Activated naive CD4-positive, alpha-beta T cell treated with anti-CD3 and anti-CD28 coated beads for 36 hours (primary cell): Measurements from ENCODE around the gene ALPK3. TPM values are rescaled to one million over a fixed set of nuclear protein-coding genes. Genes with fewer than 3 reads are reported as not detected.
A peak's percentile ranks its signal among the peaks of the same experiment; 100 is the strongest.

Experiments used
- CTCF ChIA-PET: fragments of 350-600 bp; sonication (Branson Sonifier 250); formaldehyde crosslinking; loops from one replicate; lab custom pipeline; 2021; ENCODE audit warnings: antibody characterized with exemption; lab: Charles Lee
- DNase-seq: peaks from one replicate; pipeline ENCODE4 v3.0.0-alpha.2; 2020
- H3K27ac Mint-ChIP-seq: one replicate; pipeline ENCODE4 v1.8.0; 2021; ENCODE audit warnings: mild to moderate bottlenecking, mixed read lengths
- H3K27me3 Mint-ChIP-seq: one replicate; pipeline ENCODE4 v1.8.0; 2021; ENCODE audit warnings: low read depth, mixed read lengths
- H3K36me3 Mint-ChIP-seq: one replicate; pipeline ENCODE4 v1.8.0; 2021; ENCODE audit warnings: low read depth, mixed read lengths
- H3K4me1 Mint-ChIP-seq: one replicate; pipeline ENCODE4 v1.8.0; 2021; ENCODE audit warnings: low read depth, mixed read lengths
- H3K4me3 Mint-ChIP-seq: one replicate; pipeline ENCODE4 v1.8.0; 2021; ENCODE audit warnings: mild to moderate bottlenecking, moderate library complexity, mixed read lengths
- H3K9me3 Mint-ChIP-seq: one replicate; pipeline ENCODE4 v1.8.0; 2021; ENCODE audit warnings: mixed read lengths
- intact Hi-C: fragments of 100-400 bp; cut with micrococcal nuclease; formaldehyde crosslinking; loops from one replicate; pipeline ENCODE4 v1.15.1; 2023
- total RNA-seq, 2 experiments: library from RNA; stranded (reverse); gene quantifications; one replicate each; pipeline ENCODE4 v1.2.3, GENCODE V29; 2021

The ALPK3 gene
- total RNA-seq, 2 experiments from 2014 or later, result 0.02 to 0.05 TPM

DNA sequence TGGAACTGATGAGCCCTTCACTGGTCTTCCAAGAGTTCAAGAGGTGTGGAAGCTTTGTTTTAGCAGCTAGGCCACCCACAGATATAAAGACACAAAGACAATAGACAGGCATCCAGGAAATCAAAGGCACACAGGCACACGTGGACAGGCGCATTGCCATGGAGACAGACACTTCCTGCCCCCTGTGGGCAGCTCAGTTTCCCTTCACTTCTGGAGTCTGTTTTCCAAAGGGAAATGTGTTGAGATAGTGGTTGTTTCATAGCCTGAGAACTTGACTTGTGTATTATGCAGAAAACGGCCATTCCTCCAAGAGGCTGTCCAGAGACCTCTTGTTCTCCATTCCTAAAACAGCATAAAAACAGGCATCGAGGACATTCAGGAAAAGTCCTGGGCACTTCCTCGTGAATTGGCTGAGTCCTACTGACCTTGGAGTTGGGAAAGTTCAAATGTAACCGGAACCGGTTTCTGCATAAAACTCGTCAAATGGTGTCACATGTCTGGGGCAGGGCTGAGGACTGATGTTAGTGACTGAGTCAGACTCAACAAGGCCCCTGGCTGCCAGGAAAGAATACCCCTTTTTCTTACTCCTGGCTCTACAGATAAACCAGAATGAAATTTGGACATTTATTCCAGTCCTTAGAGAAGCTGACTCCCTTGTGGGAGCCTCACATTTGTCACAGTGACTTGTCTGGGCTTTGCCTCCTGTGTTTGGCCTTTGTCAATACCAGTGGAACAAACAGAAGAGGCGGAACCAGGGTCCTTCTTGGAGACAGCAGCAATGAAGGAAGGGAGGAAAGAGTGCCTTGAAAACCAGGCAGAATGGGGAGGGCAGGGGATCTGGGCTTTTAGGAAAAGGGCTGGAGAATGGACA, 1.3 kb downstream of the ALPK3 start:
- Mint-ChIP-seq H3K27ac (no peak overlapping the region), H3K4me1 (peaks cover 8% of the 10 kb centered on the region), H3K27me3 (peaks cover 14% of the 10 kb centered on the region), H3K36me3 (no peaks in the 10 kb centered on the region), H3K9me3 (no peaks in the 10 kb centered on the region), H3K4me3 (no peak overlapping the region)
- intact Hi-C loops, result loop anchor here (1.0 to 5.0 kb wide), 2 partner anchors 164 to 221 kb away; partner anchors contain the start of gene WDR73
- DNase-seq, result peak; percentile 40
- CTCF ChIA-PET, result interaction anchor here (0.9 to 1.4 kb wide), 2 partner anchors 110 to 162 kb away, joined by 3 to 4 read pairs; no protein-coding TSS in a partner anchor

DNA sequence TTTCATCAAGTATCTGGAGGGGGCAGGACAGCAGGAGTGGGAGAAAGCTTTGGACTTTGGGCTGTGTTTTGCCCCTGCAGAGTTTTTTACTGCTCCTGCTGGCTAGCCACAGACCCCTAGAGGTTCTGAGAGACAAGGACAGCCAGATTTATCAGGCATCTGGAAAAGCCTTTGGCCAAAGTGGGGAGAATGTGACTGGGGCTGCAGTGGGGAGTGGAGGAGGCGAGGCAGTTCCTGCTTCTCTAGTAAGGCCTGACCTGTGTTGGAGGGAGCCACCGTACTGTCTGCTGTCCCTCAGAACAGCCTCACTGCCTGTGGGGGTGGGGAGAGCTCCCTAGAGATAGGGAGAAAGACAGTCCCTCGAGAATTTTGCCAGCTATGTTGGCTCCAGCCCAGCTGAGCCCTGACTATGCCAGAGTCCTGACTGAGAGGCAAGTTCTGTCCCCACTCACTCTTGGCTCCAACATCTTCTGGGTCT, 2.2 kb downstream of the ALPK3 start:
- Mint-ChIP-seq H3K9me3 (no peaks in the 10 kb centered on the region), H3K36me3 (no peaks in the 10 kb centered on the region), H3K4me3 (no peak overlapping the region), H3K27me3 (peaks cover 14% of the 10 kb centered on the region), H3K4me1 (peaks cover 8% of the 10 kb centered on the region), H3K27ac (no peak overlapping the region)
- DNase-seq, result no peak
- CTCF ChIA-PET, result interaction anchor here (1.4 kb wide), 1 partner anchor 163 kb away, joined by 3 read pairs; no protein-coding TSS in a partner anchor
- intact Hi-C loops, result loop anchor here (5.0 kb wide), 1 partner anchor 222 kb away; no protein-coding TSS in a partner anchor

DNA sequence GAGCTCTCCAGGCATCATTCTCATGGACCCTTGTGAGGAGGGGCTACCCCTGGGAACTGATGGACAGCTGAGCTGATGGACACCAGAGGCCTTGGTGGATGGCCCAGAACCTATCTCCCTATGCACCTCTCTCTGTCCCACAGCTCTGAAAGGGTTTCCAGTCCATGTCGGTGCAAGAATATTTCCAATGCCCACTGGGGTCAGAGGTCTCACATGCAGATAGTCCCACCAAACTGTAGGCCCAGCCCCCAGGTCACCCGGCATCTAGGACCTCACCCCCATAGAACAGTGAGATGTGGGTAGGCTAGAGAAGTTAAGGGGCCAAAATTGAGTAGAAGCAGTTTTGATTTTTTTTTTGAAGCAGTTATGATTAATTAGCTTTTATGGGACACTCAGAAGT, 2.6 kb downstream of the ALPK3 start:
- peaks cover 14% of the 10 kb centered on the region for H3K27me3 Mint-ChIP-seq
- H3K9me3 Mint-ChIP-seq, result no peaks in the 10 kb centered on the region
- CTCF ChIA-PET, result interaction anchor here (1.4 kb wide), 1 partner anchor 163 kb away, joined by 3 read pairs; no protein-coding TSS in a partner anchor
- intact Hi-C loops, result loop anchor here (5.0 kb wide), 1 partner anchor 222 kb away; no protein-coding TSS in a partner anchor
- no peaks in the 10 kb centered on the region for H3K36me3 Mint-ChIP-seq
- no peak overlapping the region for H3K4me3 Mint-ChIP-seq
- H3K27ac Mint-ChIP-seq, result no peak overlapping the region
- H3K4me1 Mint-ChIP-seq, result peaks cover 8% of the 10 kb centered on the region
- no peak for DNase-seq

DNA sequence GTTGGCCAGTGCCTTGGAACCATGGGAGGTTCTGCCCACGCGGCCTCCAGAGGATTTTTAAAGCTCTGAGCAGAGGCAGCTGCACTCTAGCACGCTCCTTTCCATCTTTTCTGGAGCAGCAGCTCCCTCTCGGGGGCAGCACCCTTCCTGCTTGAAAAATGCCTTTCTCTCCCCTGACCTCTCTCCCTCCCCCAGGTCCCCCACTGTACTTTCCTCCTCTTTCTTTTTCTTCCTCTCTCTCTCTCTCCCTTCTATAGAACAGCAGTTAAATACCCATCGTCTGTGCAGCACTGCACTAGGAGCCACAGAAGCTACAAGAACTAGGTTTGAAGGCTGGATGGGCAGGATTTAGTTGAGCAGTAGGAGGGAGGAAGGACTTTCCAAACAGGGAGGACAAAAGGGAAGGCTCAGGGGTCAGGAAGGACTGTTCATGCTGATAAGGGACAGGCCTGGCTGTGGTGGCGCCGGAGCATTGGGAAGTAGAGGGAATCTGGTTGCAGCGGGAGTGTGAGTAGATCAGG, 4.4 kb downstream of the ALPK3 start:
- Mint-ChIP-seq H3K27me3 (peaks cover 5% of the 10 kb centered on the region), H3K4me3 (no peak overlapping the region), H3K27ac (no peak overlapping the region), H3K4me1 (peaks cover 7% of the 10 kb centered on the region), H3K36me3 (no peaks in the 10 kb centered on the region), H3K9me3 (no peaks in the 10 kb centered on the region)
- CTCF ChIA-PET, result no interaction called here
- DNase-seq, result peak; percentile 14
- intact Hi-C loops, result no loop called here

DNA sequence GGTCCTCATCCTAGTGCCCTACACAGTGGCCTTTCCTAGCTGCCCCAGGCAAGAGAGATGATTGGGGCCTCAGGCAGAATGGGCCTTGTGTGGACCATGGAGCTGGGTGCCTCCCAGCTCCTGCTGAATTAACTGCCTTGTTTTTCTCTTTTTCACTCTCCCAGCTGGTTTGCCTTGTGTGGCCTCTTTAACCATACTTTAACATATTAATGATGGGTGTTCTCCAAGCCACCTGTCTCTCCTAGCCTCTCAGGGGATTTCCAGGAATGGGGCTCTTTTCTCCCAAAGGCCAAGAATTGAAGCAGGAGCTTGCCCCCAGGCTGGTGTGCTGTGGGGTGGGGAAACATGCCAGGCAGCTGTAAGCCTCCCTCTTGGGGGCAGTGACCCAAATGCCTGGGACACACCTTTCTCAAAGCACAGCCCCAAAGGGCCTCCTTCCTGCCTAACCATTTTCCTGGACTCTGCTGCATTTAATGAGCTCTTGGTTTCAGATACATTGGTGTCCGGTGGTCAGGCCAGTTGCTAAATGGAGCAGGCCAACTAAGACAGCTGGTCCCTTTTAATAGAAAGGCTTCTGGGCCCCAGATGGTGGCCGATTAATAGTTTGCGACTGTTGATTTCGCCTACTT, 5.6 kb downstream of the ALPK3 start:
- no peaks in the 10 kb centered on the region for H3K36me3 Mint-ChIP-seq
- no peaks in the 10 kb centered on the region for H3K9me3 Mint-ChIP-seq
- no peak for DNase-seq
- peaks cover 5% of the 10 kb centered on the region for H3K4me1 Mint-ChIP-seq
- no peak overlapping the region for H3K4me3 Mint-ChIP-seq
- H3K27ac Mint-ChIP-seq, result no peak overlapping the region
- intact Hi-C loops, result no loop called here
- H3K27me3 Mint-ChIP-seq, result peaks cover 3% of the 10 kb centered on the region
- CTCF ChIA-PET, result interaction anchor here (0.5 to 1.0 kb wide), 3 partner anchors 105 to 251 kb away, joined by 3 to 5 read pairs (median 4); no protein-coding TSS in a partner anchor

DNA sequence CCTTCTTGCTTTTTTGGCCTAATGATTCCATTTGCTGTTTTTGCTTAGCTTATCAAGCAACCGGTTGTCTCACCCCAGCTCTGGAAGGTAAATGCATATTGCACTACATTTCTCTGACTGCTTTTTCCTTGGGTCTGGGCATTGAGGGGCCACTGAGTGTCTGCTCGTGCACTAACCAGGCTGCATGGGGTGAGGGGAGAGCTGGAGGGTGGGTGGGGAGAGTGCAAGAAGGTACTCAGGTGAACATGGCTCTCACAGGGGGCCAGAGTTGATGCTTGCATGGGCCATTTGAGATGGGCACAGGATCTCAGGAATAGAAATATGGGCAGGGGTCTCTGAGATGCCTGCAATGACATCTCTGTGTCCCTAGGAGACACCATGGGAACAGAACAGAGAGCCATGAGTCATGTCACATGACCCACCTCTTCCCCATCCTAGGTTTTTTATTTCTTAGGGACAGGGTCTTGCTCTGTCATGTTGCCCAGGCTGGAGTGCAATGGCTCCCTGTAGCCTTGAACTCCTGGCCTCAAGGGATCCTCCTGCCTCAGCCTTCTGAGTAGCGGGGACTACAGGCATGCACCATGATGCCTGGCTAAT, 6.2 kb downstream of the ALPK3 start:
- Mint-ChIP-seq H3K27me3 (no peaks in the 10 kb centered on the region), H3K4me3 (no peak overlapping the region), H3K36me3 (no peaks in the 10 kb centered on the region), H3K27ac (no peak overlapping the region), H3K9me3 (no peaks in the 10 kb centered on the region), H3K4me1 (no peaks in the 10 kb centered on the region)
- CTCF ChIA-PET, result interaction anchor here (0.5 to 1.0 kb wide), 3 partner anchors 105 to 252 kb away, joined by 3 to 5 read pairs (median 4); no protein-coding TSS in a partner anchor
- DNase-seq, result no peak
- intact Hi-C loops, result no loop called here

DNA sequence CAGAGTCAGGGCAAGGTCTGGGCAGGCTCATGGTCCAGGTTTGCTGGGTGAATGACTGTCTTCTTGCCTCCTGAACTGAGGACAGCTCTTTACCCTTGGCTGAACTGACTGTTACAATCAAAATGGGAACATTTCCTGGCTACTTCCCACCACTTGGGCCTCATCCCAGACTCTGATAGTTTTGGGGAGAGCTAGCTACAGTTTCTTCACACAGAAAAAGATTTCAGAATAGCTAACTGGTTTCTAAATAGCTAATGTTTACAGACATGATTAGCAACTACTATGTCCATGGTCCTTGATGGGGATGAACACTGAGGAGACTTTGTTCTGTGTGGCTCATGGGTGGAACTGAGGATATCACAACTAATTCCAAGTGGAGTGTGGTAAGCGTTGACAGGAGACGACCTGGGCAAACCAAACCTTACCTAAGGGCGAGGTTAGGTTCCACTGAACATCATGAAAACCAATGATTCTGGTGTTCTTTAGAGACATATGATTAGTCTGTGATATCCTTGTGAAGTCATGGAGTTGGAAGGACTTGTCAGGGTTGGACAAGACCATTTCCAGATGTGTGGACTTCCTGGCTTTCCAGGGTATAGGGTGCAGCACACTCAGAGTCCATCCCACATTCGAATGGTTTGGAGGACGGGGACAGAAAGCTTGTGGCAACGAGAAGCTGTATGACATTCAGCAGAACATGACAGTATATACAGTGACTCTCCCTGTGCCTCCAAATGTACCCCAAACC, 7.3 kb downstream of the ALPK3 start:
- Mint-ChIP-seq H3K27me3 (no peaks in the 10 kb centered on the region), H3K27ac (no peak overlapping the region), H3K9me3 (no peaks in the 10 kb centered on the region), H3K36me3 (no peaks in the 10 kb centered on the region), H3K4me1 (no peaks in the 10 kb centered on the region), H3K4me3 (no peak overlapping the region)
- CTCF ChIA-PET, result no interaction called here
- intact Hi-C loops, result no loop called here
- no peak for DNase-seq

DNA sequence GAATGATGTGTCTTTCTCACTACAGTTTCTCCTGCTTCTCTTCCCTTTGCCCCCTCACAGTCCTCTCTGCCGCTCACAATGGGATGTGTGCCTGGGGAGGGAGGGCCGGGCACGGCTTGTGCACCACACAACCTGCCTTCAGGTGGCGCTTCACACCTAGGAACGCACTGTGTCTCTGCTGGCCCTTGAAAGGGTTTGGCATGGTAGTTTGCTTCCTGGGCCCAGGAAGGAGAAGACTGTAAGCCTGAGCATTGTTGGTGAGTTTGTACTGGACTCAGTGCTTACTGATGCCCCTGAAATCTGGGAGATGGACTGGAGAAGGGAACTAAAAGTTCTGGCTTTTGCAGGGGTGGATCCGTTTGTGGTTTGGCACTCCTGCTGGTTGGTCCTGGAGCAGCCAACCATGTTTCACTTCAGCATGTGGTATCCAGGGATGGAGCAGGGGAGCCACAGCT, 9.2 kb downstream of the ALPK3 start:
- Mint-ChIP-seq H3K4me3 (no peak overlapping the region), H3K9me3 (no peaks in the 10 kb centered on the region), H3K27ac (no peak overlapping the region), H3K27me3 (no peaks in the 10 kb centered on the region), H3K4me1 (no peaks in the 10 kb centered on the region), H3K36me3 (no peaks in the 10 kb centered on the region)
- intact Hi-C loops, result loop anchor here (2.0 kb wide), 1 partner anchor 102 kb away; no protein-coding TSS in a partner anchor
- CTCF ChIA-PET, result no interaction called here
- peak; percentile 37 for DNase-seq

DNA sequence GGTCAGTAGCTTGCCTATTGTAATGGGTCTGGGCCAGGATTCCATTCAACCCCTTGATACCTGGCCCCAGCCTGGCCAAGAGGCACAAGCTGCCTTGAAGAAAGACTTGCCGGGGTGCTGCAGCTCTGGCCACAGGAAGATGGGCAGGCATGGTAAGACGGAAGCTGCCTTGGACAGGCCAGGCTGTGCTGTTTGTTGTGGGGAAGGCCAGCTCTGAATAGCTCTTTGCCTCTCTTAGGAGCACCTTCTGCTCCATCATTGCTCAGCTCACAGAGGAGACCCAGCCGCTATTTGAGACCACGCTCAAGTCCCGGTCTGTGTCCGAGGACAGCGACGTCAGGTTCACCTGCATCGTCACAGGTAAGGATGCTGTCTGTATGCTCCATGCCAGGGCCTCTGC, 10.1 kb downstream of the ALPK3 start:
- Mint-ChIP-seq H3K9me3 (no peaks in the 10 kb centered on the region), H3K27ac (no peak overlapping the region), H3K4me3 (no peak overlapping the region), H3K4me1 (no peaks in the 10 kb centered on the region), H3K27me3 (no peaks in the 10 kb centered on the region), H3K36me3 (no peaks in the 10 kb centered on the region)
- DNase-seq, result no peak
- intact Hi-C loops, result loop anchor here (2.0 kb wide), 1 partner anchor 102 kb away; no protein-coding TSS in a partner anchor
- CTCF ChIA-PET, result no interaction called here

DNA sequence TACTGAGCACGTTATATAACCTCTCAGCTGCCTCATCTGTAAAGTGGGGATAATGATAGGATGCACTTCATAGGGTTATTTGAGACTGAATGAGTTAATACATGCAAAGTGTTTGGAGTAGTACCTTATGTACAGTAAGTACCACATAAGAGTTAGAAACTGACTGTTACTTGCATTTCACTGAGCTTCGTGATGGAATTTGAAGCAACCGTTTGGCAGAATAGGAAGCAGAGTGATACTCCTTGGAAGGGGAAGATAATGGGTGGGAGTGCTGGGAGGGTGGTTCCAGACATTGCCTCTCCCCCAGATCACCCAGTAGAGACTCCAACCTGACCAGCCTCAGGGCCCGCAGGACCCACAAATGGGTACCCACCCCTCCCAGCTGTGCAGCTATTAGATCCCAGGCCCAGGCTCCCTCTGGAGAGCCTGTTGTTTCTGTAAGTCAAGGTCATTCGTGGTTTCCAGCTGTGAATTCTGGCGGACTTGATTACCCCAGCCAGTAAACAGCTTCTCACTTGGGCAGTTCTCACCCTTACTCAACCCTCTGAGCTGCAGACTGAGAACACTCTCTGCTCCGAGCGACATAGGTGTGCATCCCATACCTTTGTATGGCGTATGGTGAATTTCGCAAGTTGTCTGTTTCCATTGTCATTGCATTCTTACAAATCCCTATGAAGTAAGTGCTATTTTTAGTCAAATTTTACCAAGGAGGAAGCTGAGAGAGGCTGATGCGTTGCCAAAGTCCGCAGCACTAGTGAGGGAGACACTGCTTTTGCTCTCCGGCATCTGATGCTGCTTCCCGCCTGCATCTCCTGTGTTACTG, 11.1 kb downstream of the ALPK3 start:
- Mint-ChIP-seq H3K27ac (no peak overlapping the region), H3K27me3 (no peaks in the 10 kb centered on the region), H3K36me3 (no peaks in the 10 kb centered on the region), H3K9me3 (no peaks in the 10 kb centered on the region), H3K4me1 (no peaks in the 10 kb centered on the region), H3K4me3 (no peak overlapping the region)
- intact Hi-C loops, result no loop called here
- CTCF ChIA-PET, result interaction anchor here (1.1 to 4.2 kb wide), 2 partner anchors 101 to 257 kb away, joined by 3 to 14 read pairs; no protein-coding TSS in a partner anchor
- DNase-seq, result no peak
